HL-60 (cell line): ENCODE data around the gene TTN.

Experiments
- DNase-seq, 2 experiments: peaks; one replicate each; pipeline ENCODE4 v3.0.0-alpha.2; 2010 to 2020; ENCODE audit warnings: low read depth in 1 of 2, low spot score in 1 of 2
- H3K27ac ChIP-seq: fragments of 250-450 bp; sonication (Bioruptor Pico); replicated peaks from 2 replicates; pipeline ENCODE4 v1.5.1; 2020; ENCODE audit warnings: mild to moderate bottlenecking, moderate library complexity
- H3K27me3 ChIP-seq: fragments of 250-450 bp; sonication (Bioruptor Pico); 2 replicates; pipeline ENCODE4 v1.5.1; 2021; ENCODE audit warnings: mild to moderate bottlenecking, moderate library complexity; ENCODE audit not compliant: insufficient read depth, poor library complexity, severe bottlenecking
- H3K4me3 ChIP-seq: replicated peaks from 2 replicates; pipeline ENCODE4 v1.5.1; 2011; ENCODE audit warnings: mild to moderate bottlenecking, control low read depth, low read length; ENCODE audit not compliant: insufficient read depth
- CTCF ChIP-seq: IDR thresholded peaks from one replicate; pipeline ENCODE4 v1.5.1; 2011; ENCODE audit warnings: low read length, control low read depth, inconsistent platforms; ENCODE audit not compliant: insufficient read depth
- GABPA ChIP-seq: IDR thresholded peaks from 2 replicates; pipeline ENCODE4 v1.6.1; 2012; ENCODE audit warnings: low read depth
- POLR2AphosphoS5 ChIP-seq: IDR thresholded peaks from 2 replicates; pipeline ENCODE4 v1.6.1; 2012; ENCODE audit warnings: low read depth
- REST ChIP-seq: IDR thresholded peaks from 2 replicates; pipeline ENCODE4 v1.6.1; 2012; ENCODE audit warnings: low read depth; ENCODE audit not compliant: insufficient replicate concordance
- SPI1 ChIP-seq: IDR thresholded peaks from 2 replicates; pipeline ENCODE4 v1.6.1; 2012; ENCODE audit warnings: low read depth, mild to moderate bottlenecking, borderline replicate concordance

TTN gene

GRCh38 chr2:178844269-178844668 lies 37.0 kb upstream of the TTN start:
- Histone ChIP-seq H3K27me3 (no peaks in the 10 kb centered on the region), H3K4me3 (no peak overlapping the region), H3K27ac (no peak overlapping the region)
- TF ChIP-seq REST: no peak
- no peak for TF ChIP-seq GABPA
- TF ChIP-seq POLR2AphosphoS5: no peak
- TF ChIP-seq CTCF: no peak
- no peak for TF ChIP-seq SPI1
- no peak for DNase-seq

- no peaks in the 10 kb centered on the region for H3K27me3 ChIP-seq
- H3K27ac ChIP-seq: no peak overlapping the region
- no peak overlapping the region for H3K4me3 ChIP-seq
- no peak for DNase-seq
- TF ChIP-seq POLR2AphosphoS5 (no peak), SPI1 (no peak), REST (no peak), GABPA (no peak), CTCF (no peak)
These were observed 36.5 kb upstream of the TTN start for GRCh38 chr2:178843697-178844096.

- no peak for DNase-seq
- Histone ChIP-seq H3K27ac (no peak overlapping the region), H3K27me3 (no peaks in the 10 kb centered on the region), H3K4me3 (no peak overlapping the region)
- TF ChIP-seq POLR2AphosphoS5: no peak
- no peak for TF ChIP-seq GABPA
- TF ChIP-seq CTCF: no peak
- TF ChIP-seq REST: no peak
- TF ChIP-seq SPI1: no peak
These were observed 29.6 kb upstream of the TTN start for GRCh38 chr2:178836807-178837206.
